Stimulated activated CD4-positive, alpha-beta T cell treated with anti-CD3 and anti-CD28 coated beads, TNF-alpha, amount 100 ng/mL, for 4 hours (primary cell): ENCODE results near the gene MGAM2.
"Not testable (repeated sequence)": the region's sequence is repeated elsewhere in the genome, so short reads cannot be mapped to it uniquely, and the experiment has no call there.

Experiments used
- DNase-seq, 3 experiments: peaks; one replicate each; pipeline ENCODE4 v3.0.0-alpha.2; 2020; ENCODE audit warnings: low read depth in 3 of 3

The MGAM2 gene

DNA sequence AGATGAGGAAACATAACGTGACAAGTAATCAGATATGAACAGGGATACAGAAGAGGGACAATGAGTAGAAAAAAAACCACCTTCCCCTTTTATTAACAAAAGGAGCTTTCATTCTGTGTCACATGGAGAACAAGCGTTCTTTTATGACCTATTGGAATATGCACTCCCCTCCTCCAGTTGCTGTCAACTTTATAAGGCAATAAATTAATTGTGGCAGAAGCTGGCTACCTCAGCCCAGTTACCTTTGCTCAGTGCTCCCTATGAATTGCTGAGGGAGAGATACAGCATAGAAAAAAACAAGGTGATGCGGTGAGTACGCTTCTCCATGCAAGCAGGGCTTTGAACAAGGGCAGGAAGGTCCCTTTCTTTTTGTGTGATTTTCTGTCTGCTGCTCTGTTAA, at the start of gene MGAM2:
TSS of gene MGAM2 (plus strand) at position 220 of the 400 bp plus-strand sequence. CDS start 5,156 bp downstream, outside the sequence.
- DNase-seq: no peak

GRCh38 chr7:142063551-142064442, 47.7 kb upstream of the MGAM2 start:
- no peak for DNase-seq

GRCh38 chr7:142066536-142066935, 45.0 kb upstream of the MGAM2 start:
- DNase-seq: no peak

DNA sequence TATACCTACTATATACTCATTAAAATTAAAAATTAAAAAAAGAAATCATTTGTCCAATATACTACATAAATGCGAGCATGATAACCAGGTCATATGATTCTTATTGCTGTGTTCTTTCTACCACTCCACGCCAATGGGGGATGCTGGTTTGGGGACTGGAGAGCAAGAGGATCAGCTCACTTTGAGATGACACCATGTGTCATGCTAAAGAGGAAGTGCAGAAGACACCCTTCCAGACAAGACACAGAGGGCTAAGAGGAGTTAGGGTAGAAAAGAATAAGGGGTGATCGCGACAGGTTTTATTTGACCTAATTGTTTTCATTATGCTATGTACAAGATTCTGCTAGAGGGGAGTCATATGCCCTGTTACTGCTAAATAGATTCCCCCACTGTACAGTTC, 33.8 kb upstream of the MGAM2 start:
- no peak for DNase-seq

DNA sequence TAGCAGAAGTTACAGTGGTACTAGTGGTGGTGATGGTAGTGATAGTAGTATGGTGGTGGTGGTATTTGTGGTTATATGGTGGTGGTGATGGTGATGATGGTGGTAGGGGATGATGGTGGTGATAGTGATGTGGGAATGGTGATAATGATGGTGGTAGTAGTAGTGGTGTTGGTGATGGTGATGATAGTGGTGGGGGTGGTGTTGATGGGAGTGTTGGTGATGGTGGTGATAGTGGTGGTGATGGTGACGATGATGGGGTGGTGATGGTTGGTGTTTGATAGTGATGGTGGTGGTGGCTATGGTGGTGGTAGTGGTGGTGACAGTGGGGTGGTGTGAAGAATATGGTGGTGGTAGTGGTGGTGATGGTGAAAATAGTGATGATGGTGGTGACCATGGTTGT, 27.9 kb upstream of the MGAM2 start:
- no peak for DNase-seq

DNA sequence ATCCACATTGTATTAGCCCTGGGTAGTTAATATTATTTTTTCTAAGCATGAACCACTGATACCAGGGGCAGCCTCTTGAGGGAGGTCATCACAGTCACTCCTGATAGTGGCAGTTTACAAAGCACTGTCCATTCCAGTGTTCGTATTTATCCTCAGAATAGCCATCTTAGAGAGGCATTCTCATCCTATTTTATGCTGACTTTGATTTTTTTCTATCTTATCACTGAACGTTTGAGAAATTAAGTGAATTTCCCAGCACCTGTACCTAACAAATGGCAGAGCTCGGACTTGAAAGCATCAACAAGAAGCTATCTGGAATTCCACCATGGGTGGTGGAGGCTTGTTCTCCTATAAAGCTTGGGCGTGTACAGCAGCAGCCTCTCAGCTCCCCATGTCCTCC, 26.1 kb upstream of the MGAM2 start:
- no peak for DNase-seq

DNA sequence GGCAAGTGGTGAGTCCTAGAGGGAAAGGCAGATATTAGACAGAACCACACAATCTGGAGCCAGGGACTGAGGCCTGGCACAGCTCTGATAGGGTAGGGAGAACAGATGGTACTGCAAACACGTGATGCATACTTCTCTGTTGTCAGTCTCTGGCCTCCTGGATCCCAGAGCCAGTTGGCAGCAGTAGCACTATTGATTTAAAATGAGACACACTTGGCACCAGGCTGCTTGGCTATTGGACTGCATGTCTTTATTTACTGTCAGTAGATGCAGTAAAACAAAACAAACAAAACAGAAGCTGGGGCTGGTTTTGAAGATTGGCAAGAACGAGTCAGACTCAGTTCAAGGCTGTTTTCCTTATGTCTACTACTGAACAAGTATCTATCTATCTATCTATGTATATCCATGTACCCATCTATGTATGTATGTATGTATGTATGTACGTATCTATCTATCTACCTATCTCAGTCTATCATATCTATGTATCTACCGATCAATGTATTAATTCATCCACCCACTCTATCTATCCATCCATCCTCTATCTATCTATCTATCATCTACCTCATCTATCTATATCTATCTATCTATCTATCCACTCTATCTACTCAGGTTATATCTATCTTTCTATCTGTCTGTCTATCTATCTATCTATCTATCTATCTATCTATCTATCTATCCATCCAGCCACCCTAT, 23.4 kb upstream of the MGAM2 start:
- no peak for DNase-seq

DNA sequence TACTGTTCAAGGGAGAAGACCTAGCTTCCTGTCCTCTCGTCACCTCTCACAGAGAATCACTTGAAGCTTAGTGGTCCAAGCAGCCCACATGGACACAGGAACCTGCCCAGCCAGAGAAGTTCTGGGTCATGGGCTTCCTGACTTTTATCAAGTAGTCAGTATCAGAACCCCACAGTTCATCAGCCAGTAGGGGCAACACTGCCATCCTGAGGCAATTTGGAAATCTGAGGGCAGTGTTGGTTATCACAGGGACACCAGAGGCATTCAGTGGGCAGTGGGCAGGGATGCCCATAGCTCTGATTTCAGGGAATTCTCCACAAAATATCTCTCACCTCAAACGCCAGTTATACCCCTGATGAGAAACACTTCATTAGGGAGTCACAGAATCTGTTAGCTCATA, 22.5 kb upstream of the MGAM2 start:
- DNase-seq: no peak

- no peak for DNase-seq
Observed at GRCh38 chr7:142091961-142092360, 19.6 kb upstream of the MGAM2 start.

GRCh38 chr7:142094861-142095260, 16.7 kb upstream of the MGAM2 start:
- no peak for DNase-seq

GRCh38 chr7:142097571-142097970, 13.9 kb upstream of the MGAM2 start:
- no peak for DNase-seq

DNA sequence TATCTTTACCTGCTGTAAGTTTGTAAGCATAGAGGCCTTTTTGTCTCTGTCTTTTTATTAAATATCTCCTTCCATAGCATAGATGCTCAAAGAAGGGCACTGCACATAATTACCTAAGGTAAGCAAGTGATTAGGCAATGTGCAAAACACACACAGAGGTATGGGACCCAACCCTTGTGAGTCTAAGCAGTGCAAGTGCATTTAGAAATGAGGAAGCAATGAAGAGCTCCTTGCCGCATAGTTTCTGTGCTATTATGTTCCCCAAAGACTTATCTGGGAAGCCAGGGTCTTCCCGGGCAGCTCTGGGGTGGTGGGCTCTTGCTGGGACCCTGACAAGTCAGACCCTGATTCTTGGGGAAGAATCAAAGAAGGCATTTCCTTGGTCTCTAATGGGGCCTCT, 13.5 kb upstream of the MGAM2 start:
- DNase-seq: no peak

DNA sequence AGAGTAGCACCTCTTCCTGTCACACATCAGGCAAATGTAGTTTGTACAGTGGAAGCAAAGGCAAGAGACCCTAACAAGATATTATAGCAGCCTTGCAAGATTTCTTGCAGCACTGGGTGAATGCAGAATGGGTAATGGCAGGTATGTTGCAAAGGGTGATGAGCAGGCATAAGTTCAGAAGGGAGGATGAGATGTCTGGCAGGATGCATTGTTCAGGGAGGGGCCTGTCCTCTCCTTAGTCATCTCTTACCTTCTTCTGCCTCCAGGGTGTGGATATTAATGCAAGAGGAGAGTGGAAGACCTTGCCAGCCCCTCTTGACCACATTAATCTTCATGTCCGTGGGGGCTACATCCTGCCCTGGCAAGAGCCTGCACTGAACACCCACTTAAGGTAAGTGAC, 12.2 kb upstream of the MGAM2 start:
- DNase-seq: not testable (repeated sequence)

GRCh38 chr7:142100634-142101033, 10.9 kb upstream of the MGAM2 start:
- no peak for DNase-seq

DNA sequence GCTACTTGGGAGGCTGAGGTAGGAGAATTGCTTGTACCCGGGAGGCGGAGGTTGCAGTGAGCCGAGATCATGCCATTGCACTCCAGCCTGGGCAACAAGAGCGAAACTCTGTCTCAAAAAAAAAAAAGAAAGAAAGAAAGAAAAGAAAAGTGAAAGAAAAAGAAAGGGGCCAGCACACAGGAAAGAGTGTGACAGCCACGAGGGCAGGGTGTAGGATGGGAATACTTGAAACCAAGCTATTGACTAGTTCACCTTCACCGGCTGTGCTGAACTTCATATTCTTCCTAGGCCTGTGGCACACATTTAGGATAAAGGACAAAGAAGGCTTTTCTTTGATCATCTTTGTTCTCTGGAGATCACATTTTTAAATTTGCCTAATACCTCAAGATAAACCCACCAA, 9.7 kb upstream of the MGAM2 start:
- not testable (repeated sequence) for DNase-seq

- DNase-seq: no peak
Observed at GRCh38 chr7:142104550-142105527, 6.7 kb upstream of the MGAM2 start.

DNA sequence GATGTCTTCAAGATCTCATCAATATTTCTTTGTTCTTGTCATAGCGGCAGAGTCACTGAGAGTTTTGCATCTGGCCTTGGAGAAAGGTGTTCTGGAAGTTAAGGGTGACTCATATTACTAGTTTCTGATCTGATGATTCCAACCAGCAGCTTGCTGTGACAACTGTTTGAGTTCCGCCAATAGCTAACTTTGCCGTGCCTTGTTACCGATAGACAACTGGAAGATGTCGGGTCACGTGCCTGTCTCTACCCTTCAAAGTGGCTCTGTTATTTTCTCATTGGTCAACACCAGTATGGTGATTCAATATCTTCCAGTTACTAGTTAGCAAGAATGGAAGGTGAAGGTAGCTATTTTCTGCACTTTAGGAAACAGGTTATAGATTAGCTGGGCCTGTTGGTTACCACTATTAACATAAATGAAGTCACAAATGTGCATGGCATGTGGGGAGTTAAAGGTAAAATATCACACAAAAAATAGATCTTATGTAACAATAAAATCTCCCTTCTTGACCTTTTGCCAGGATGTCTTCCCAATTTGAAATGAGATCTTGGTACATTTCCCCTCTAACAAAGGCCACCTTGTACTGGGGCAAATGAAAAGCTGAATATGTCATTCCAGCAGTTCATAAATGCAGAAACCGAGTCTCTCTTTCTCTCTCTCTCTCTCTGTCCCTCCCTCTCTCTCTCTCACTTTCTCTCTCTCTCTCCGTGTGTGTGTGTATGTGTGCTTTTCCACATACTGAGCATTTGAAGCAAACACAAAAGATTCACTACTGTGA, 2.6 kb upstream of the MGAM2 start:
- DNase-seq: no peak

DNA sequence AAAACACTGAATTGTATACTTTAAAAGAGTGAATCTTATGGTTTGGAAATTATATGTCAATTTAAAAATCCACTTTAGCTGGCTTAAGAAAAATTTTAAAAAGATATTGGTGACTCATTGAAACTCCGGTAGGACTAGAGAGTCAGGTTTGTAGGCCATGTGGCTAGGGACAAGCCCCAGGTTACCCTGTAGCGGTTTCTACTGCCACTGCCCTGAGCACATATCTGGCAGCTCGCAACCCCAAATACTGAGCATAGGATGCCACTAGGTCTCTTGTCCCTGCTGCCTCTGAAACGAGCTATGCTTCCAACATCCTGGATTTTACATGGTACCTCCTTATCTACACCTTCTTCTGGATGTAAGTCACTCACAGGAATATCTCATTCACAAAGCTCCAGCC, 1.4 kb upstream of the MGAM2 start:
- DNase-seq: no peak

- DNase-seq: no peak
Observed at GRCh38 chr7:142110638-142111037, 880 bp upstream of the MGAM2 start.

DNA sequence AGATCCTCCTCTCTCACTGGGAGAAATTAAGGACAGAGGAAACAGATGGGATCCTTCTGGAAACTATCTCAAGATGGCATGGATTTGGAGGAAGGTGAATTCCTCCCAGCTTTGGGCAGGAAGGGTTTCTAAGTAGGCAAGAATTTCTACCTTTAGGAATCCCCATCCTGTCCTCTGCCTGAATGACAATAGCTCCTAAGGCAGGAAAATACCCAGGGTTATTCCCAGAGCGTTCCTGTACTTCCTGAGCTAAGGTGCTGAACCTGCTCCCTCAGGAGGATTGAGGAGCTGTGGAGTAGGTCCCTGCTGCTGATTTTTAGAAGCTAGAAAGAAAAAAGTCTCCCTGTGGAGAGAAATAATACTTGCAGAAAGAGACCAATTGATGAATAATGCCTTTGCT, 568 bp downstream of the MGAM2 start:
- no peak for DNase-seq

GRCh38 chr7:142114207-142114606, 2.7 kb downstream of the MGAM2 start:
- DNase-seq: no peak
